Measurements from ENCODE around the gene BEX1. TPM values are rescaled to one million over a fixed set of nuclear protein-coding genes. Genes with fewer than 3 reads are reported as not detected.
"Not testable (repeated sequence)": the region's sequence is repeated elsewhere in the genome, so short reads cannot be mapped to it uniquely, and the experiment has no call there.

Gene BEX1
- polyA plus RNA-seq (ENCODE audit: insufficient read length in 4 of 4), result 10 to 100 TPM; 17.1 to 67.2 (median 62.2) TPM

DNA sequence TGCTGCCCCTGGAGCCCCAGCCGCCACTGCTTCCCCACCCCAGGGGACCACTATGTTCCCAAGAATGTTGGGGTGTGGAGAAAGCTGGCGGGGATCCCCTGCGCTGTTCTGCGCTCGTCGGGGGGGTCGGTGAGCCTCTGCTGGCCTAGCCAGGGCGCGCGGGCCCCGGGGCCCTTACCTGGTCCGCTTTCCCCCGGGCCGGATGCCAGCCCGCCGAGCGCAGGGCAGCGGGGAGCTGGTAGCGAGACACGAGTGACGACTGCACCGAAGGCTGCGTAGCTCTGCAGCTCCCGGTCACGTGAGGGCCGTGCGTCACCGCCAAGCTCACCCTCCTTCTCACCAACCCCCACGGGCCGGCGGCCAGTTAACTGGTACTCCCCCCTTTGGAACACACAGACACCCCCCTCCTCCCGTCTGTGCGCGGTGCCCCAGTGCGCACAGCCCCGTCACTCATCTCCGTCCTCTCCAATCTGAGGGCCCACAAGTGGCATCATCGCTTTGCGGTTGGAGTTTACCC is at the start of gene BEX1:
BEX1 (minus strand) TSS at position 254 of the 517 bp plus-strand sequence. CDS start 897 bp downstream, outside the sequence.
- peak in 2 of 4 donors; percentile 8 to 25 for DNase-seq (ENCODE audit: low read depth in 4 of 4, low spot score in 3 of 4)

DNA sequence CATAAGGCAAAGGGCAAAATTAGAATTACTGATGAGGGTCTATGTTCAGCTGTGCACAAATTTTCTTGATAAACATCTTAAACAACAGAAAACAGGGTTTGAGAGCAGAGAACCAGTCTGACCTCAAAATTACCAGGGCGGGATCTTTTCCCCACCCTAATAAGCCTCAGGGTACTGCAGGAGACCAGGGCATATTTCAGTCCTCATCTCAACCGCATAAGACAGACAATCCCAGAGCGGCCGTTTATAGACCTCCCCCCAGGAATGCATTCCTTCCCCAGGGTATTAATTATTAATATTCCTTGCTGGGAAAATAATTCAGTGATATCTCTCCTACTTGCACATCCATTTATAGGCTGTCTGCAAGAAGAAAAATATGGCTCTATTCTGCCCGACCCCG is 45.5 kb upstream of the BEX1 start:
- DNase-seq (ENCODE audit: low read depth in 4 of 4, low spot score in 3 of 4), result not testable (repeated sequence)

DNA sequence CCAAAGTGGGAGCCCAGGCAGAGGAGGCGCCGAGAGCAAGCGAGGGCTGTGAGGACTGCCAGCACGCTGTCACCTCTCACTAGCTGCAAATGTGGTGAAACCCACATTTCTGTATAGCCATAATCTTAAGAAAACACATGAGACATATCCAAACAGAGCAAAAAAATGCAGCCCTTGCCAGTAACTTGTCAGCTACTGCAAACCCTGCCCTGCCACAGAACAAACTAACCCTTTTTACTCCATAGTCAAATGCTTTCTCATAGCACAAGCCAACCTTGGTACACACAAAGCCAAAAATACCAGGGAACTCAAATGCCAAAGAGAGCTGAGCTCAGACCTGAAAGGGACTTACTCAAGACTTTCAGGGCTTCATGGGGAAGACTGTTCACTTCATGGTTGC is 43.9 kb upstream of the BEX1 start:
- DNase-seq (ENCODE audit: low read depth in 4 of 4, low spot score in 3 of 4), result no peak

DNA sequence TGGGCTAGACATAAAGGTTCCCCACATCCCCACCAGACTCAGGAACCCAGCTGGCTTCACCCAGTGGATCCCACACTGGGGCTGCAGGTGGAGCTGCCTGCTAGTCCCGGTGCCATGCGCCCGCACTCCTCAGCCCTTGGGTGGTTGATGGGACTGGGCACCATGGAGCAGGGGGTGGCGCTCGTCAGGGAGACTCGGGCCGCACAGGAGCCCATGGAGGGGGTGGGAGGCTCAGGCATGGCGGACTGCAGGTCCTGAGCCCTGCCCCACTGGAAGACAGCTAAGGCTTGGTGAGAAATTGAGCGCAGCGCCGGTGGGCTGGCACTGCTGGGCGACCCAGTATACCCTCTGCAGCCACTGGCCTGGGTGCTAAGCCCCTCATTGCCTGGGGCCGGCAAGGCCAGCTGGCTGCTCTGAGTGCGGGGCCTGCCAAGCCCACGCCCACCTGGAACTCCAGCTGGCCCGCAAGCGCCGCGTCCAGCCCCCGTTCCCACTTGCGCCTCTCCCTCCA is 43.3 kb upstream of the BEX1 start:
- not testable (repeated sequence) for DNase-seq (ENCODE audit: low read depth in 4 of 4, low spot score in 3 of 4)

DNA sequence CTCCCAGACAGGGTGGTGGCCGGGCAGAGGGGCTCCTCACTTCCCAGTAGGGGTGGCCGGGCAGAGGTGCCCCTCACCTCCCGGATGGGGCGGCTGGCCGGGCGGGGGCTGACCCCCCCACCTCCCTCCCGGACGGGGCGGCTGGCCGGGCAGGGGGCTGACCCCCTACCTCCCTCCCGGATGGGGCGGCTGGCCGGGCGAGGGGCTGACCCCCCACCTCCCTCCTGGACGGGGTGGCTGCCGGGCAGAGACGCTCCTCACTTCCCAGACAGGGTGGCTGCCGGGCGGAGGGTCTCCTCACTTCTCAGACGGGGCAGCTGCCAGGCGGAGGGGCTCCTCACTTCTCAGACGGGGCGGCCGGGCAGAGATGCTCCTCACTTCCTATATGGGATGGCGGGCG is 40.4 kb upstream of the BEX1 start:
- not testable (repeated sequence) for DNase-seq (ENCODE audit: low read depth in 4 of 4, low spot score in 3 of 4)

DNA sequence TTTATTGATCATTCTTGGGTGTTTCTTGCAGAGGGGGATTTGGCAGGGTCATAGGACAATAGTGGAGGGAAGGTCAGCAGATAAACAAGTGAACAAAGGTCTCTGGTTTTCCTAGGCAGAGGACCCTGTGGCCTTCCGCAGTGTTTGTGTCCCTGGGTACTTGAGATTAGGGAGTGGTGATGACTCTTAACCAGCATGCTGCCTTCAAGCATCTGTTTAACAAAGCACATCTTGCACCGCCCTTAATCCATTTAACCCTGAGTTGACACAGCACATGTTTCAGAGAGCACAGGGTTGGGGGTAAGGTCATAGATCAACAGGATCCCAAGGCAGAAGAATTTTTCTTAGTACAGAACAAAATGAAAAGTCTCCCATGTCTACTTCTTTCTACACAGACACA is 39.9 kb upstream of the BEX1 start:
- not testable (repeated sequence) for DNase-seq (ENCODE audit: low read depth in 4 of 4, low spot score in 3 of 4)

DNA sequence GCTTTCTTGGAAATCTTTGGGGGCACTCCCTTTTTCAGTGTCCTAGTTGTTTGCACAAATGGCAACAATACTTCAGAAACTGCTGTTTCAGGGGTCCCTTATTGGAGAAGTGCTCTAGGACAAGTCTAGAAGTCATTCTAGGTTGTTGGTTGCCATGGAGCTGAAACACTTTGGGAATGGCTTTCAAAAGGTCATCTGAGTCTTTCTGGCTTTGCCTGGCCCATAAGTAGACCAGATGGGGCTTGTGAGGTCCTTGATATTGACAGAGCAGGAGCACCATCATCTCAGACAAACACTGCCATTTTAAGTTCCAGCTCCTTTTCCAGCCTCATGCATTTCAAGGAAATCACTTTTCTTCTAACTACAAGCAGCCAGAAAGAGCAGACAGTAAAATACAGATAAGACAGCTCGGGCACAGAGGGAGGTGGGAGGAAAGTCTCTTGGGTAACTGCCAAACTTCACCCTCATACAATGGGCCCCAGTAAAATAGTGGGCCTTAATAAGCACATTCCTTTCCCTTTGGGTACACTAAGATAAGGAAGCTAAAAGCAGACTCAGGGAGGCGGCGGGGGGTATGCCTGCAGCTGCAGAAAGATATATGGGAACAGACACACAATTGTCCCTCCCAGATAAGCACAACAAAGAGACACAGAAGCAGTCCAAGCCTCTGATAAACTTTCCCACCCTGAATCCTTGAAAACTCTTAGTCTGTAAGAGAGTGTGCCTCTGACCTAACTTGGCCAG is 37.5 kb upstream of the BEX1 start:
- no peak for DNase-seq (ENCODE audit: low read depth in 4 of 4, low spot score in 3 of 4)

DNA sequence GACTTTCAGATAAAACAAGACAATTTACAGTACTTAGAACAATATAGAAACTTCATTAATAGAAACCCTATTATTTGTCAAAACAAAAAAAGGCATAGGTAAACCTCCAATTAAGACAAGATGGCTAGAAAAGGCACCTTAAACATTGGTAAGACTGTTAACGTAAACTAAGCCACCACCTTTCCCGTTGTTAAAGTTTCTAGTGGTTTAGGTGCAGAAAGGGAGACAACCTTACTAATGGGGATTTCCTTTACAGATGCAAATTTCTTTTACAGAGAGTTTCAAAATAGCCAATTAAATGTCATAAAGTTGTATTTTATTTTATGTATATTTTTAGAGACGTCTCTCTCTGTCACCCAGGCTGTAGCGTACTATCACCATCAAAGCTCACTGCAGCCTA is 36.5 kb upstream of the BEX1 start:
- DNase-seq (ENCODE audit: low read depth in 4 of 4, low spot score in 3 of 4), result no peak

DNA sequence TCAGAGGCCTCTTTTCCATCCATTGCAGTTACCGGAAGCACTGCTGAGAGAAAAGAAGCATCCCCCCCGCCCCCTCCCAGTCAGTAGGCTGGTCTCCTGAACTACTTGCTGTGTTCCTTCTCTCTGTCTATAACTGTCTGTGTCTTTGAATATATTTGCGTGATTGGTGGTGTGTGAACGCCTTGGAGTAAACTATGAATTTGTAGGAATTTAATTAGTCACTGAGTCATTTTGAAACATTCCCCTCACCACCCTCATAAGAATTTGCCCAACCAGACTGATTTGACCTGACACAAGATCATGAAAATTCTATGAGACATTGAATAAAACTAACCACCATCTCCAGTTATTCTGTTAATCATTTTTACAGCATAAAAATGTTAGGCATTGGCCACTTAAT is 35.7 kb upstream of the BEX1 start:
- DNase-seq (ENCODE audit: low read depth in 4 of 4, low spot score in 3 of 4), result no peak

DNA sequence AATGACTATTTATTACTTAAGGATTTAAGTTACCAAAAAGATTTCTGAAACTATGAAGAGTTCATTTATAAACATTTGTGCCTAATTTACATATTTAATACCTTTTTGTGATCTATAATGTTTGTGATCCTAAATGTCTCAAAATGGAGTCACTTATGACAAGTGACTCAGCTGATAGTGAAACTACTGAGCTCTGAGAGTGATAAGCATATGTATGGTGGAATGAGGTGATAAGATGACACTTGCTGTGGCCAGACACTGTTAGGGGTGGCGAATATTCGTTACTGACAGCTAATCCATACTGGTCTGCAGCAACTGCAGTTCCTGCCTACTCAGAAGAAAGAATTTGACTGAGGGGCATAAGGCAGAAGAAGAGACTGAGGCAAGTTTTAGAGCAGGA is 34.5 kb upstream of the BEX1 start:
- DNase-seq (ENCODE audit: low read depth in 4 of 4, low spot score in 3 of 4), result no peak

DNA sequence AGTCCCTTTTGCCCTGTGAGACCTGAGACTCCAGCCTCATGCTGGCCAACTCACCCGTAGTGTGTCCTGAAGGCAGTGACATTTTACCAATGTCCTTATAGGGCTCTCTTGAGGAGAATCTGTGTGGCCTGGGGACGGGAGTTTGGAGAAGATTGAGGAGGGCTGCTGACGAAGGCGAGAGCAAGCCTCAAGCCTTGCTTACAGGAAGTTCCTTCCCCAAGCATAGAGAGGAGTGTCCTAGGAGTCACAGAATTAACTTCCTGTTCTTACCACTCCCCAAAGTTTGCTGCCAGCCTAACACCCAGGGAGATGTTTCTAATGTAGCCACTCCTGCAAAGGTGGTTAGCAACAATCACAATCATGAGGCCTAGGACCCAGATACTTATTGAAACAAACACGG is 29.0 kb upstream of the BEX1 start, which contains the start of gene NXF3:
NXF3 (minus strand) TSS at position 202 of the 400 bp plus-strand sequence; CDS start at position 82, 120 bp downstream.
- DNase-seq (ENCODE audit: low read depth in 4 of 4, low spot score in 3 of 4), result no peak

DNA sequence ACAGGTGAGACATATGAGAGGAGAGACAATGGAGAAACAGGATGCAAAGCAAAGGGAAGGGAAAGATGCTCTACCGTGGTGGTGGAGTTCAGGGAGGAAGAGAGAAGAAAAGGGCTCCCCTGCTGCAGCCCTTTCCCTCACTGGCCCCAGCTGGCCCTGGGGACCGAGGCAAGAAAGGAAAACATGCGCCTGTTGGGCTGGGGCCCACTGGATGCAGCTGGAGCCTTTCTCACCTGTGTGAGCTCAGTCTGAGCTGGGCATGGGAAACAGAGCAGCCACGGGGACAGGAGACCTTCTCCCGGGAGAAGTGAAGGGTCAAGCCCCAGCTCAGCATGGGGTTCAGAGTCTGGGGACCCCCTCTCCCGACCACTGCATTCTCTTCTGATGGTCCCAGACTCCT is 17.1 kb upstream of the BEX1 start:
- no peak for DNase-seq (ENCODE audit: low read depth in 4 of 4, low spot score in 3 of 4)

DNA sequence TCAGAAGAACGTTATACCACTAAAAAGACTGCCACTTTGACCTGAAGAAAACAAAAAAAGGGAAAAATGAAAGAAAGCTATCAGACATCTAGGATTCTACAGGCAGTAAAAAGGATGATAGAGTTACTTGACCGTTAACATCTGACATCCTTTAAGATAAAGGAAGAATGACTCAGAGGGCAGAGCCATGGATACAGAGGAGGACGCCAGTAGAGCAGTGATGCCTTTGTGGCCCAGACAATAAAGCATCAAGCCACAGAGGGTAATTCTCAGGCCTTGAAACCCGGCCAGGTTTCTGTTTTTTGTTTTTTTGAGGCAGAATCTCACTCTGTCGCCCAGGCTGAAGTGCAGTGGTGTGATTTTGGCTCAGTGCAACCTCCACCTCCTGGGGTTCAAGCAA is 9.5 kb upstream of the BEX1 start:
- DNase-seq (ENCODE audit: low read depth in 4 of 4, low spot score in 3 of 4), result no peak

DNA sequence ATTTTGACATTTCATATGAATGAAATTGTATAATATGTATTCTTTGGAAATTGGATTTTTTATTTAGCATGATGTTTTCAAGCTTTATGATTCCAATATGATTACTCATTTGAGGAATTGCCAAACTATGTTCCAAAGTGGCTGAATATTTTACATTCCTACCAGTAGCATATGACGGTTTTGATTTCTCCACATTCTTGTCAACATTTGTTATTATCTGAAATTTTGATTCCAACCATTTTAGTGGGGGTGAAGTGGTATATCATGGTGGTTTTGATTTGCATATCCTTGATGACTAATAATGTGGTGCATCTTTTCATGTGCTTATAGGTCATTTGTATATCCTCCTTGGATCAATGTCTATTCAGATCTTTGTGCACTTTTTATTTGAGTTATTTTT is 2.6 kb upstream of the BEX1 start:
- no peak for DNase-seq (ENCODE audit: low read depth in 4 of 4, low spot score in 3 of 4)

DNA sequence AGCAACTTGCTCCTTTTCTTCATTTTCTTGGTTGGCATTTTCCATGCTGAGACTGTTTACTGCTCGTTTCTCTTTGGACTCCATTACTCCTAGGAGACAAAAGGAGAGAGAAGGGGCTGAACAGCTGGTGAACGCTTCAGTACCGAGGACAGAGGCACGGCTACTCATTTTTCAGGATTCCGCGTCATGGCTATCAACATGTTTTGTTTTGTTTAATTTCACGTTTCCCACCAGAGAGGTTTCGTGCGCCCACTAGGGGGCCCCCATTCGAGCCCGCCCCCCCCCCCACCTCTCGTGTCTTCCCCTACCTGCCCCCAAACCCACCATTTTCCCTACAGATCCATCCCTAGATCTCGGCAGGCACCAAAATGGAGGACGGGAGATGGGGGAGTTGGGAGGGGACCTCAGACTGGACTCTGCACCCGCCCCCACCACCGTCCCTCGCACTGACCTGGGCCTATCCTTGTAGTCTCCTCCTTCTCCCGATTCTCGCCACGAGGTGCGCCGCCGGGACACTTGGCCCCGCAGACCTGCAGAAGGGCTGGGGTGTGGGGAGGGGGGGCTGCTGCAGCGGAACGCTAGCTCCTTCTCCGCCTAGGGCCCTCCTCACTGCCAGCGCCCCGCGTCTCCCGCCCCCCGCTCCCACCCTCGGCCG is 653 bp downstream of the BEX1 start:
- peak in 2 of 4 donors; percentile 20 to 37 for DNase-seq (ENCODE audit: low read depth in 4 of 4, low spot score in 3 of 4)

DNA sequence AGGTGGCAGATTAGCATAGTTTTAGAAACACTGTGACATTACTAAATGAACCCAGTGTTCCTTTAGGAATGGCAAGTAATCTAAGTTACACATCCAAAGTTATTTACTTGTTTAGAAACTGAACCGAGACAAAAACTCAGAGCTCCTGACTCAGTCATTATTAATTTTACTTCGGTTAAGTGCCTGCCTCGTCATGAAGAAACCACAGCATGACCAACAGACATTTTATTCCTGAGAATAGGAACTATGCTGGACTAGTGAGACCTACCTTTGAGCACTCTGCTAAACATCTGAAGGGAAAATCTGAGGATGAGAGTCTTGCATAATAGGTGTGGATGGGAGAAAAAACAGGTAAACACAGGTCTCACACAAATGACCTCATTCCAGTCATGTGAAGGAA is 2.5 kb downstream of the BEX1 start:
- DNase-seq (ENCODE audit: low read depth in 4 of 4, low spot score in 3 of 4), result no peak

DNA sequence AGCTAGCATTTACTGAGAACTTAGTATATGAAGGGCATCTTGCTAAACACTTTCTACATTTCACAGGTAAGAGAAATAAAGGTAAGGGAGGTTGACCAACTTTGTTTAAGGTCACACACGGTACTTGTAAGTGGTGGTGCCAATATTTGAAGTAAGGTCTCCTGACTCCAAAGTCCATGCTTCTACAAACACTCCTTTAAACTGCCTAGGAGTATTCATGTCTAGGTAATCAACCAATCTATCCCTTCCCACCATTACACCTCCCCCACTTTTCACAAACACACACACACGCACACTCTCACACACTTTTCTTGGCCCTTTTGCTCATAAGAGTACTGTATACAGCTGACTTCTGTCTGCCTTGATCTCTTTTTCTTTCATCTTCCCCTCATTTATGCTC is 7.1 kb downstream of the BEX1 start:
- no peak for DNase-seq (ENCODE audit: low read depth in 4 of 4, low spot score in 3 of 4)

DNA sequence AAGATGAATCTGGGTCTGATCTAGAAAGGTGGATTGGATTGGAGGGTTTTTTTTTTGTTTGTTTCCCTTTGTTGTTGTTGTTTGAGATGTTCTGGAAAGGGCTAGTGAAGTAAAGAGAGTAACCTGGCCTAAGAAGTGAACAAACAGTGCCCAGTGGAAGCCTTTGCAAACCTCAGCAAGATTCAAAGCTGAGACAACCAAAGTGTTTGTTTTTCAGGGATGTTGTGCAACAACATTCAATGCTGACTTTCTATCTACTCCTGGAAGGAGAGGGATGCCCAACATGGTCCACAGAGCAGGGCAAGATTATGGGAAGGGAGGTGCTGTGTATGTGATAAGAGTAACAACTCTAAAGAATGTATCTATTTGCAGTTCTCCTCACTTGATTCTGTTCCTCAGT is 11.3 kb downstream of the BEX1 start:
- no peak for DNase-seq (ENCODE audit: low read depth in 4 of 4, low spot score in 3 of 4)

DNA sequence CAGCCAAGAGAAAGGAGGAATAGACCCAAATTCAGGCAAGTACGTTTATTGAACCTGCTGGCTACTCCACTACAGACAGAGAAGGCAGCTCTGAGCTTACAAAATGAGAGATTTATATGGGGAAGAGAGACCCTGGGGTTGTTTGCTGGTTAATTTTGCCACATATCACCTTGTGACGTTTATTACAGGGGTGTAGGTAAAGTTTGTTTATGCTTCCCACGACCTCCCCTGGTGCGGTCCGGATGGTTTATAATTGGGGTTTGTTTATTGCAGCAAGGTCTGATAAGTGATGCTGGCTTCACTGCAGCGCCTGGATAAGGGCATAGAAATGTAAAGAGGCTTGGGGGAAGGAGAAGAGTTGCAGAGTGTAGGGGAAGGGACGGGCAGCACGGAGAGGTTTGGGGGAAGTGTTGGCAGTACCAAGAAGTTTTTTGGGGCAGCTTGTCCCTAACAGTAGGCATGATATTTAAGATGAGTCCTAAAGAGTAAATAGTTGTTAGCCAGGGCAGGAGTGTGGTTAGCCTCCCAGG is 12.6 kb downstream of the BEX1 start:
- no peak for DNase-seq (ENCODE audit: low read depth in 4 of 4, low spot score in 3 of 4)

DNA sequence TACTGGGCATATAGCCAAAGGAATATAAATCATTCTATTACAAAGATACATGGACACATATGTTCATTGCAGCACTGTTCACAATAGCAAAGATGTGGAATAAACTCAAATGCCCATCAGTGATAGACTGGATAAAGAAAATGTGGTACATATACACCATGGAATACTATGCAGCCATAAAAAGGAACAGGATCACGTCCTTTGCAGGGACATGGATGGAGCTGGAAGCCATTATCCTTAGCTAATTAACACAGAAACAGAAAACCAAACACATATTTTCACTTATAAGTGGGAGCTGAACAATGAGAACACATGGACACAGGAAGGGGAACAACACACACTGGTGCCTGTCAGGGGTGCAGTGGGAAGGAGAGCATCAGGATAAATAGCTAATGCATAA is 30.6 kb downstream of the BEX1 start:
- not testable (repeated sequence) for DNase-seq (ENCODE audit: low read depth in 4 of 4, low spot score in 3 of 4)

DNA sequence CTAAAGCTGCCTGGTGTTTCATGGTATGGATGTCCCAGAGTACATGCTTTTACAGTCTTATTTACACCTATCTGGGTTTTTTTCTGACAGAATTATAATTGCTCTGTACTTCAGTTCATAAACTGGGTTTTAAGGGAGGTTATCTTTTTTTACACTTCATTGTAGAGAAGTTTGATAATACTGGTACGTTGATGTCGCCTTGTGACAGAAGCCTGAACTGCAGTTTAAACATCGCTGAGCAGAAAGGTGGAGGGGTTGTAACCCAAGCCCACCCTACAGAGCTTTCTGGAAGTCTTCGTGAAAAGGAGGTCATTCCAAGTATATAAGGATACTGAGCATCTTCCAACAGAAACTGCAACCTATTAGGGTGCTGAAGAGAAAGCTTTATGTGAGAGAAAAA is 46.4 kb downstream of the BEX1 start:
- DNase-seq (ENCODE audit: low read depth in 4 of 4, low spot score in 3 of 4), result no peak

All from left renal pelvis (tissue), 4 donors.